A549 (cell line): ENCODE measurements around the gene UBN1. TPM values are rescaled to one million over a fixed set of nuclear protein-coding genes. Genes with fewer than 3 reads are reported as not detected.

Source experiments
- ATAC-seq, 2 experiments: fragments of 200-7000 bp in 1 of 2; fragments of >200 bp in 1 of 2; cut with Nextera tagmentation in 1 of 2; cut with Tn5 transposase in 1 of 2; 3 replicates each; pipeline versions ENCODE4 v1.8.0 to v1.9.1; 2018 to 2020; ENCODE audit warnings: mild to moderate bottlenecking in 1 of 2, moderate library complexity in 1 of 2
- CTCF ChIA-PET: fragments of 300-600 bp; sonication (Branson Sonifier 250); formaldehyde crosslinking; extraction: SDS; loops from one replicate; lab custom pipeline; 2021; ENCODE audit warnings: antibody characterized with exemption, inconsistent platforms; lab: Yijun Ruan, JAX
- POLR2A ChIA-PET: fragments of 350-600 bp; formaldehyde crosslinking; extraction: SDS; loops from one replicate; lab custom pipeline; 2021; ENCODE audit warnings: antibody characterized with exemption, inconsistent platforms; lab: Yijun Ruan, JAX
- DNase-seq, 2 experiments: peaks; one replicate each; pipeline versions ENCODE4 v3.0.0 to v3.0.0-alpha.2; 2011 to 2016; ENCODE audit warnings: low read depth in 1 of 2, low spot score in 1 of 2
- FAIRE-seq: peaks from 2 replicates; lab custom pipeline; 2011; peaks lifted over from hg19 to GRCh38; lab: Jason Lieb, UNC
- H3K27ac ChIP-seq, 2 experiments: fragments of >200 bp; sonication (Bioruptor Twin); formaldehyde crosslinking; 3 replicates each; pipeline ENCODE4 v1.5.1; 2016 to 2017
- H3K4me1 ChIP-seq: fragments of >200 bp; sonication (Bioruptor Twin); formaldehyde crosslinking; 3 replicates; pipeline ENCODE4 v1.6.1; 2016
- H3K4me2 ChIP-seq: fragments of >200 bp; sonication (Bioruptor Twin); formaldehyde crosslinking; 3 replicates; pipeline ENCODE4 v1.6.1; 2016
- H3K4me3 ChIP-seq: fragments of >200 bp; sonication (Bioruptor Twin); formaldehyde crosslinking; 3 replicates; pipeline ENCODE4 v1.5.1; 2016
- H3K9me3 ChIP-seq: fragments of >200 bp; sonication (Bioruptor Twin); formaldehyde crosslinking; 3 replicates; pipeline ENCODE4 v1.6.1; 2016
- ATOH8 ChIP-seq: fragments of 250-450 bp; sonication (Bioruptor Pico); IDR thresholded peaks from 2 replicates; pipeline ENCODE4 v1.5.0; 2020; ENCODE audit warnings: low read depth, mild to moderate bottlenecking, moderate library complexity
- BCL3 ChIP-seq: fragments of >200 bp; sonication (Bioruptor Twin); formaldehyde crosslinking; IDR thresholded peaks from 3 replicates; pipeline ENCODE4 v1.6.1; 2016
- BHLHE40 ChIP-seq: IDR thresholded peaks from 2 replicates; pipeline ENCODE4 v1.6.1; 2012; ENCODE audit warnings: low read depth, low read length, inconsistent platforms
- CBX8 ChIP-seq: fragments of 200-600 bp; sonication (generic); IDR thresholded peaks from 2 replicates; pipeline ENCODE4 v1.6.1; 2016
- CHD2 ChIP-seq: fragments of 150-350 bp; IDR thresholded peaks from 2 replicates; pipeline ENCODE4 v1.6.1; 2014; ENCODE audit warnings: low read length; ENCODE audit not compliant: partially characterized antibody
- CHD4 ChIP-seq: fragments of 200-600 bp; sonication (generic); IDR thresholded peaks from 2 replicates; pipeline ENCODE4 v1.6.1; 2016; ENCODE audit warnings: antibody characterized with exemption, mild to moderate bottlenecking, borderline replicate concordance
- EHF ChIP-seq: fragments of 250-450 bp; sonication (Bioruptor Pico); IDR thresholded peaks from 2 replicates; pipeline ENCODE4 v1.5.0; 2020; ENCODE audit warnings: mild to moderate bottlenecking
- ESRRA ChIP-seq: fragments of 150-350 bp; IDR thresholded peaks from 2 replicates; pipeline ENCODE4 v1.6.1; 2014; ENCODE audit warnings: mild to moderate bottlenecking, low read length, borderline replicate concordance
- FOSL2 ChIP-seq, 2 experiments: fragments of 450-650 bp in 1 of 2; fragments of >200 bp in 1 of 2; sonication (Bioruptor Twin) in 1 of 2; formaldehyde crosslinking; IDR thresholded peaks; 2 replicates each; pipeline versions ENCODE4 v1.5.0 to v1.6.1; 2016 to 2020; ENCODE audit warnings: mild to moderate bottlenecking in 1 of 2, moderate library complexity in 1 of 2
- FOXS1 ChIP-seq: fragments of 250-450 bp; sonication (Bioruptor Pico); IDR thresholded peaks from 2 replicates; pipeline ENCODE4 v1.5.0; 2020; ENCODE audit warnings: mild to moderate bottlenecking, moderate library complexity
- HDAC2 ChIP-seq: fragments of 200-600 bp; sonication (generic); IDR thresholded peaks from 2 replicates; pipeline ENCODE4 v1.6.1; 2016
- JUN ChIP-seq, 2 experiments: fragments of >200 bp; sonication (Bioruptor Twin); formaldehyde crosslinking; IDR thresholded peaks; 2 replicates in 1 of 2; 3 replicates in 1 of 2; pipeline ENCODE4 v1.6.1; 2016 to 2017
- MAFK ChIP-seq: fragments of 450-650 bp; IDR thresholded peaks from 2 replicates; pipeline ENCODE4 v1.6.1; 2014; ENCODE audit not compliant: partially characterized antibody
- MAX ChIP-seq: IDR thresholded peaks from 2 replicates; pipeline ENCODE4 v1.6.1; 2012
- NR3C1 ChIP-seq: fragments of >200 bp; sonication (Bioruptor Twin); formaldehyde crosslinking; IDR thresholded peaks from 3 replicates; pipeline ENCODE4 v1.6.1; 2017
- PBX3 ChIP-seq: IDR thresholded peaks from 2 replicates; pipeline ENCODE4 v1.6.1; 2012
- REST ChIP-seq: fragments of 200-600 bp; sonication (generic); IDR thresholded peaks from 2 replicates; pipeline ENCODE4 v1.6.1; 2016; ENCODE audit warnings: antibody characterized with exemption, mild to moderate bottlenecking, moderate library complexity
- RNF2 ChIP-seq: fragments of 200-600 bp; sonication (generic); IDR thresholded peaks from 2 replicates; pipeline ENCODE4 v1.6.1; 2016; ENCODE audit warnings: low read depth, mild to moderate bottlenecking, antibody characterized with exemption, moderate library complexity, borderline replicate concordance
- USF2 ChIP-seq: fragments of 450-650 bp; IDR thresholded peaks from 2 replicates; pipeline ENCODE4 v1.6.1; 2014; ENCODE audit warnings: antibody characterized with exemption
- ZFP36 ChIP-seq: fragments of 450-650 bp; IDR thresholded peaks from 2 replicates; pipeline ENCODE4 v1.6.1; 2014; ENCODE audit warnings: borderline replicate concordance; ENCODE audit not compliant: partially characterized antibody
- WGBS: methylation state at CpG from one replicate; pipeline ENCODE4 v1.1.6; 2017; ENCODE audit errors: missing lambda C conversion rate; 5-methylcytosine and 5-hydroxymethylcytosine counted together
- polyA plus RNA-seq, 4 experiments: library from polyadenylated mRNA; depleted of rRNA in 3 of 4; stranded (reverse); fragments of >200 nt; fragmentation: RNase III in 1 of 4; extraction: RNeasy Plus Mini Kit Qiagen cat#74134 plus additional on column Dnase treatment in 1 of 4; gene quantifications; 2 replicates in 3 of 4; 3 replicates in 1 of 4; pipeline ENCODE4 v1.2.3, GENCODE V29; 2011 to 2017

The UBN1 gene
- polyA plus RNA-seq, 2 of the 4 experiments (the other 2 are of a cell fraction): 14.2 to 20.0 TPM

- Histone ChIP-seq H3K4me2 (no peak overlapping the region), H3K4me3 (no peak overlapping the region), H3K9me3 (no peaks in the 10 kb centered on the region), H3K27ac (no peak overlapping the region), H3K4me1 (no peaks in the 10 kb centered on the region)
- WGBS: 74% methylated on average over 7 of the region's 7 CpGs
- ATAC-seq: no peak
- FAIRE-seq: no peak
- DNase-seq: no peak
- CTCF ChIA-PET: interaction anchor here (1.0 kb wide), 1 partner anchor 26 kb away, joined by 3 read pairs; no protein-coding TSS in a partner anchor
- POLR2A ChIA-PET: no interaction called here
- no peak for TF ChIP-seq ATOH8 (CRISPR knock-in tag)
- TF ChIP-seq HDAC2: no peak
- no peak for TF ChIP-seq BHLHE40
- no peak for TF ChIP-seq ESRRA
- TF ChIP-seq EHF (CRISPR knock-in tag): no peak
- no peak for TF ChIP-seq ZFP36
- TF ChIP-seq JUN (IDR thresholded peaks at IDR 0.05): no peak
- TF ChIP-seq PBX3: no peak
- TF ChIP-seq MAX: no peak
- TF ChIP-seq CBX8: no peak
Observed at GRCh38 chr16:4909825-4910224, 62.5 kb downstream of the UBN1 start.

GRCh38 chr16:4910828-4911227, 63.5 kb downstream of the UBN1 start:
- no peak for ATAC-seq
- no peak for FAIRE-seq
- no peaks in the 10 kb centered on the region for H3K4me1 ChIP-seq
- no peak overlapping the region for H3K4me2 ChIP-seq
- CTCF ChIA-PET: interaction anchor here (1.0 to 1.1 kb wide), 2 partner anchors 9 to 22 kb away, joined by 3 read pairs; no protein-coding TSS in a partner anchor
- H3K4me3 ChIP-seq: no peak overlapping the region
- TF ChIP-seq RNF2: no peak
- TF ChIP-seq CHD4: no peak
- TF ChIP-seq HDAC2: no peak
- TF ChIP-seq, all 56 proteins: peak for 0
- no peak for DNase-seq
- POLR2A ChIA-PET: no interaction called here
- 83% methylated on average over 10 of the region's 12 CpGs for WGBS
- H3K9me3 ChIP-seq: no peaks in the 10 kb centered on the region
- H3K27ac ChIP-seq: no peak overlapping the region

GRCh38 chr16:4911970-4912386, 64.7 kb downstream of the UBN1 start:
- 69% methylated on average over 6 of the region's 6 CpGs for WGBS
- CTCF ChIA-PET: interaction anchor here (0.7 to 1.1 kb wide), 3 partner anchors 10 to 23 kb away, joined by 3 read pairs; no protein-coding TSS in a partner anchor
- DNase-seq (no peak), FAIRE-seq (no peak)
- H3K4me3 ChIP-seq: no peak overlapping the region
- TF ChIP-seq MAFK (peak; percentile 53), USF2 (no peak)
- TF ChIP-seq, all 56 proteins: peak for 1
- Histone ChIP-seq H3K4me2 (no peak overlapping the region), H3K4me1 (peaks cover 3% of the 10 kb centered on the region; the same call in 2 of the 3 replicates), H3K9me3 (no peaks in the 10 kb centered on the region), H3K27ac (no peak overlapping the region)
- ATAC-seq: no peak
- POLR2A ChIA-PET: interaction anchor here (0.8 kb wide), 1 partner anchor 33 kb away, joined by 3 read pairs; no protein-coding TSS in a partner anchor

GRCh38 chr16:4913130-4913773, 66.0 kb downstream of the UBN1 start:
- WGBS: 67% methylated on average over 7 of the region's 7 CpGs
- ChIA-PET POLR2A (no interaction called here), CTCF (interaction anchor here (1.1 to 1.5 kb wide), 3 partner anchors 23 to 49 kb away, joined by 3 read pairs; no protein-coding TSS in a partner anchor)
- Histone ChIP-seq H3K9me3 (no peaks in the 10 kb centered on the region), H3K27ac (peak overlapping the region in 1 of 2 experiments; percentile 39; a peak in 1 of 6 replicates), H3K4me1 (peaks cover 8% of the 10 kb centered on the region; the same call in 2 of the 3 replicates), H3K4me3 (no peak overlapping the region), H3K4me2 (no peak overlapping the region)
- FAIRE-seq (no peak), ATAC-seq (no peak), DNase-seq (no peak)
- TF ChIP-seq NR3C1 (no peak), FOXS1 (no peak), BCL3 (no peak), FOSL2 (IDR thresholded peaks at IDR 0.05) (no peak), FOSL2 (CRISPR knock-in tag; IDR thresholded peaks at IDR 0.05) (no peak), REST (no peak), CHD2 (no peak)
